ENCODE results near the gene IL10. TPM values are rescaled to one million over a fixed set of nuclear protein-coding genes. Genes with fewer than 3 reads are reported as not detected.

Gene IL10
- polyA plus RNA-seq, 3 donors: 4.1 to 68.1 (median 7.8) TPM

DNA sequence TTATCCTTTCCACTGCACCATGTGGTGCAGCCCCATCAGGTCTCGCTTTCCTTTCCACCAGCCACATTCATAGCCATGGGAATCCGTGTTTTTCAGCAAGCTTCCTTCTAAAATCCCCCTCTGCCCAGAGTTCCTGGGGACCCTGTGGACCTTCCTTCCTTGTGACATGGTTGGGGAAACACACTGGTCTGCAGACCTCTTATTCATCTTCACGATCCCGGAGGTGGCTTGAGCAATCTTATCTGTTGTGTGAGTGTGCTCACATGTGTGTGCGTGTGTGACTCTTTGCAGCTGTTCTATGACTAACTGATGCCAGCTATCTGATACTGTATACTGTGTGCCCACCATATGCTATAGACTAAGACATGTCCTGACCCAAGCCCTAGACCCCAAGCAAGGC is 15.6 kb upstream of the IL10 start:
- intact Hi-C loops (cut with micrococcal nuclease): loop anchor here in 1 of 2 donors (5.0 kb wide), 1 partner anchor 51 kb away; no protein-coding TSS in a partner anchor
- peaks cover 3 to 6% (median 6%) of the 10 kb centered on the region in 3 donors for H3K27me3 Mint-ChIP-seq (ENCODE audit: low read depth in 3 of 3)
- DNase-seq: peak in 1 of 3 donors; percentile 78
- no peaks in the 10 kb centered on the region for H3K36me3 ChIP-seq (replicated peaks in 1 of 2; ENCODE audit: control insufficient read depth in 1 of 2, insufficient read depth in 2 of 2, low read length in 2 of 2)
- no peak overlapping the region for H3K4me3 Mint-ChIP-seq
- H3K27ac ChIP-seq (ENCODE audit: low read depth in 1 of 2, low read length in 2 of 2): no peak overlapping the region
- peaks cover 4 to 8% of the 10 kb centered on the region in 2 donors for H3K36me3 Mint-ChIP-seq
- peaks cover 29% of the 10 kb centered on the region for H3K4me1 Mint-ChIP-seq
- no peaks in the 10 kb centered on the region for H4K20me1 ChIP-seq (ENCODE audit: insufficient read depth, low read length)
- peak overlapping the region in 1 of 7 donors; percentile 7 for H3K27ac Mint-ChIP-seq
- peaks cover 7 to 11% of the 10 kb centered on the region in 2 donors for H3K4me1 ChIP-seq (ENCODE audit: control insufficient read depth in 1 of 2, insufficient read depth in 2 of 2, low read length in 2 of 2)
- TF ChIP-seq, protein P1, sequence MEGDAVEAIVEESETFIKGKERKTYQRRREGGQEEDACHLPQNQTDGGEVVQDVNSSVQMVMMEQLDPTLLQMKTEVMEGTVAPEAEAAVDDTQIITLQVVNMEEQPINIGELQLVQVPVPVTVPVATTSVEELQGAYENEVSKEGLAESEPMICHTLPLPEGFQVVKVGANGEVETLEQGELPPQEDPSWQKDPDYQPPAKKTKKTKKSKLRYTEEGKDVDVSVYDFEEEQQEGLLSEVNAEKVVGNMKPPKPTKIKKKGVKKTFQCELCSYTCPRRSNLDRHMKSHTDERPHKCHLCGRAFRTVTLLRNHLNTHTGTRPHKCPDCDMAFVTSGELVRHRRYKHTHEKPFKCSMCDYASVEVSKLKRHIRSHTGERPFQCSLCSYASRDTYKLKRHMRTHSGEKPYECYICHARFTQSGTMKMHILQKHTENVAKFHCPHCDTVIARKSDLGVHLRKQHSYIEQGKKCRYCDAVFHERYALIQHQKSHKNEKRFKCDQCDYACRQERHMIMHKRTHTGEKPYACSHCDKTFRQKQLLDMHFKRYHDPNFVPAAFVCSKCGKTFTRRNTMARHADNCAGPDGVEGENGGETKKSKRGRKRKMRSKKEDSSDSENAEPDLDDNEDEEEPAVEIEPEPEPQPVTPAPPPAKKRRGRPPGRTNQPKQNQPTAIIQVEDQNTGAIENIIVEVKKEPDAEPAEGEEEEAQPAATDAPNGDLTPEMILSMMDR (IDR thresholded peaks at IDR 0.05): no peak
- no peak overlapping the region for H3K9ac ChIP-seq (ENCODE audit: insufficient read depth, low read length, poor library complexity, severe bottlenecking)
- H3K9me3 ChIP-seq (replicated peaks in 1 of 2; ENCODE audit: control insufficient read depth in 1 of 2, insufficient read depth in 1 of 2, low read length in 2 of 2): no peaks in the 10 kb centered on the region
- H3K79me2 ChIP-seq (ENCODE audit: insufficient read depth, low read length): no peaks in the 10 kb centered on the region
- H3K27me3 ChIP-seq (ENCODE audit: control insufficient read depth in 2 of 2, insufficient read depth in 2 of 2, low read length in 2 of 2): no peaks in the 10 kb centered on the region
- no peak overlapping the region for H3K4me2 ChIP-seq (replicated peaks; ENCODE audit: extremely low read depth, low read length, poor library complexity, severe bottlenecking)
- H3K9me3 Mint-ChIP-seq: peaks cover 0 to 2% (median 0%) of the 10 kb centered on the region in 7 donors
- H3K4me3 ChIP-seq (replicated peaks in 1 of 3; ENCODE audit: low read depth in 2 of 3, low read length in 3 of 3): no peak overlapping the region
- 90% methylated on average over 2 of the region's 5 CpGs for WGBS (ENCODE audit: insufficient coverage)
- no peak overlapping the region for H2AFZ ChIP-seq (ENCODE audit: insufficient read depth, low read depth, low read length, poor library complexity, severe bottlenecking)

DNA sequence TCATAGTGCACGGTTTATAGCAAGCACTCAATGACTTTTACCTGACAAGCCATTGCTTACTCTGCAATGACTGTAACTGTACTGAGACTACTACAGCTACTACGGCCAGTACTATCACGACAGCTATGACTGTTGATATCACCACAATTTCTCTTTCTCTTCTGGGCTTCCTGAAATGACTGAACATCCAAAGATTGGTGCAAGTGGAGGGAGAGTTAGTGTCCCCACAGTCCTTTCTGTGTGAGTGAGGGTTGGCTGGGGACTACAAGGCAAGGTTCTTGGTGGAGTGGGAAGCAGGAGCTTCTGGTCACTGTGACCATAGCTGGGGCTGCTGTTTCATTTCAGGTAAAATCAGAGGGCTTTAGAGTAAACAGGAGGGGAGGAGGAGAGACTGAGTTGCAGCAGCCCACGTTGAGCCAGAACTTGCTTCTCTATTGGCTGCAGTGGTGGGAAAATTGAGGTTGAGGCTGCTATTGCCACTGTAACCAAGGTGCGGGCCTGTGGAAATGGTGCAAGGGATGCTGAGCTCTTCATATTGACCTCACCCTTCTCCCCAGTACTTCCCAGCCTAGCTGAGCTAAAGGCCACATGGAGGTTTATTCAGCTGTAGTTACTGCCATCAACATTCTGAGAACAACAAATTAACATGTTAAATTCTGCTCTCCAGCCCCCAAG is 14.1 kb upstream of the IL10 start:
- H4K20me1 ChIP-seq (ENCODE audit: insufficient read depth, low read length): no peaks in the 10 kb centered on the region
- H3K4me1 ChIP-seq (ENCODE audit: control insufficient read depth in 1 of 2, insufficient read depth in 2 of 2, low read length in 2 of 2): peaks cover 11% of the 10 kb centered on the region in 2 donors
- intact Hi-C loops (cut with micrococcal nuclease): loop anchor here in 1 of 2 donors (5.0 kb wide), 1 partner anchor 49 kb away; no protein-coding TSS in a partner anchor
- Mint-ChIP-seq H3K4me1 (peaks cover 34% of the 10 kb centered on the region), H3K27ac (peak overlapping the region in 2 of 7 donors; percentile 10 to 24), H3K36me3 (peaks cover 4 to 8% of the 10 kb centered on the region in 2 donors), H3K27me3 (ENCODE audit: low read depth in 3 of 3) (peaks cover 3 to 6% (median 4%) of the 10 kb centered on the region in 3 donors), H3K4me3 (peak overlapping the region in 1 of 2 donors; percentile 31), H3K9me3 (peaks cover 0 to 2% (median 0%) of the 10 kb centered on the region in 7 donors)
- TF ChIP-seq, protein P1 (IDR thresholded peaks at IDR 0.05): no peak
- H3K79me2 ChIP-seq (ENCODE audit: insufficient read depth, low read length): no peaks in the 10 kb centered on the region
- no peaks in the 10 kb centered on the region for H3K36me3 ChIP-seq (replicated peaks in 1 of 2; ENCODE audit: control insufficient read depth in 1 of 2, insufficient read depth in 2 of 2, low read length in 2 of 2)
- H3K27me3 ChIP-seq (ENCODE audit: control insufficient read depth in 2 of 2, insufficient read depth in 2 of 2, low read length in 2 of 2): no peaks in the 10 kb centered on the region
- no peak overlapping the region for H3K4me2 ChIP-seq (replicated peaks; ENCODE audit: extremely low read depth, low read length, poor library complexity, severe bottlenecking)
- no peak overlapping the region for H3K27ac ChIP-seq (ENCODE audit: low read depth in 1 of 2, low read length in 2 of 2)
- no peak overlapping the region for H2AFZ ChIP-seq (ENCODE audit: insufficient read depth, low read depth, low read length, poor library complexity, severe bottlenecking)
- no peak for DNase-seq
- 100% methylated on average over 1 of the region's 5 CpGs for WGBS (ENCODE audit: insufficient coverage)
- no peak overlapping the region for H3K4me3 ChIP-seq (replicated peaks in 1 of 3; ENCODE audit: low read depth in 2 of 3, low read length in 3 of 3)
- H3K9me3 ChIP-seq (replicated peaks in 1 of 2; ENCODE audit: control insufficient read depth in 1 of 2, insufficient read depth in 1 of 2, low read length in 2 of 2): no peaks in the 10 kb centered on the region
- H3K9ac ChIP-seq (ENCODE audit: insufficient read depth, low read length, poor library complexity, severe bottlenecking): no peak overlapping the region
